Fibroblast of peridontal ligament (primary cell): ENCODE measurements around the gene SLC29A2.
"Not testable (repeated sequence)": the region's sequence is repeated elsewhere in the genome, so short reads cannot be mapped to it uniquely, and the experiment has no call there.

ENCODE experiments used
- DNase-seq: peaks from one replicate; pipeline ENCODE4 v3.0.0-alpha.2; 2010; ENCODE audit errors: extremely low read depth

The SLC29A2 gene

GRCh38 chr11:66350560-66351235 is 20.9 kb downstream of the SLC29A2 start:
- DNase-seq, result not testable (repeated sequence)

GRCh38 chr11:66349084-66349386 is 22.5 kb downstream of the SLC29A2 start:
- no peak for DNase-seq

GRCh38 chr11:66347425-66348276 is 23.9 kb downstream of the SLC29A2 start, which contains the start of gene B4GAT1:
TSS of gene B4GAT1 (minus strand) at chr11:66347629. CDS start at chr11:66347545, 84 bp downstream.
- DNase-seq, result peak; percentile 94

- DNase-seq, result no peak
These were observed 24.8 kb downstream of the SLC29A2 start for GRCh38 chr11:66346476-66347424.

- no peak for DNase-seq
These were observed 26.3 kb downstream of the SLC29A2 start for GRCh38 chr11:66345316-66345649.

GRCh38 chr11:66344550-66345315 is 26.8 kb downstream of the SLC29A2 start, which contains the start of gene BRMS1:
TSS of gene BRMS1 (minus strand) at chr11:66345104. CDS start at chr11:66342234, 2,870 bp downstream.
- DNase-seq, result peak; percentile 97

GRCh38 chr11:66343176-66343575 is 28.4 kb downstream of the SLC29A2 start:
- DNase-seq, result no peak

- DNase-seq, result no peak
These were observed 29.9 kb downstream of the SLC29A2 start for GRCh38 chr11:66341502-66342126.

- DNase-seq, result no peak
These were observed 30.7 kb downstream of the SLC29A2 start for GRCh38 chr11:66340596-66341501.

GRCh38 chr11:66339686-66340483 is 31.7 kb downstream of the SLC29A2 start:
- no peak for DNase-seq

GRCh38 chr11:66339162-66339675 is 32.3 kb downstream of the SLC29A2 start:
- DNase-seq, result no peak

GRCh38 chr11:66338276-66339161 is 33.0 kb downstream of the SLC29A2 start:
- no peak for DNase-seq

GRCh38 chr11:66337103-66337899 is 34.3 kb downstream of the SLC29A2 start:
- DNase-seq, result no peak

- DNase-seq, result peak; percentile 93
These were observed 35.1 kb downstream of the SLC29A2 start, which contains the start of gene RIN1 for GRCh38 chr11:66336234-66337102. TSS of gene RIN1 (minus strand) at chr11:66336434. CDS start at chr11:66336402, 32 bp downstream.

- peak; percentile 52 for DNase-seq
These were observed 35.9 kb downstream of the SLC29A2 start for GRCh38 chr11:66335531-66336233.
